Cardiac fibroblast (primary cell): ENCODE data around the gene GNAS.

Experiments used
- DNase-seq, 2 donors: peaks; one replicate each; pipeline versions ENCODE4 v3.0.0 to v3.0.0-alpha.2; 2010; ENCODE audit warnings: low read depth in 2 of 2
- H3K4me3 ChIP-seq, 2 donors: replicated peaks in 1 of 2; 1 replicate in 1 of 2; 2 replicates in 1 of 2; pipeline ENCODE4 v1.5.1; 2011; ENCODE audit warnings: low read depth in 2 of 2, low read length in 2 of 2, mild to moderate bottlenecking in 2 of 2, moderate library complexity in 1 of 2
- TF ChIP-seq, protein P1 (sequence below): IDR thresholded peaks from one replicate; pipeline ENCODE4 v1.5.1; 2011; ENCODE audit warnings: low read depth, mild to moderate bottlenecking, low read length, inconsistent platforms

The GNAS gene

GRCh38 chr20:58883241-58883691 is 30.8 kb downstream of the GNAS start:
- H3K4me3 ChIP-seq = no peak overlapping the region
- TF ChIP-seq, protein P1, sequence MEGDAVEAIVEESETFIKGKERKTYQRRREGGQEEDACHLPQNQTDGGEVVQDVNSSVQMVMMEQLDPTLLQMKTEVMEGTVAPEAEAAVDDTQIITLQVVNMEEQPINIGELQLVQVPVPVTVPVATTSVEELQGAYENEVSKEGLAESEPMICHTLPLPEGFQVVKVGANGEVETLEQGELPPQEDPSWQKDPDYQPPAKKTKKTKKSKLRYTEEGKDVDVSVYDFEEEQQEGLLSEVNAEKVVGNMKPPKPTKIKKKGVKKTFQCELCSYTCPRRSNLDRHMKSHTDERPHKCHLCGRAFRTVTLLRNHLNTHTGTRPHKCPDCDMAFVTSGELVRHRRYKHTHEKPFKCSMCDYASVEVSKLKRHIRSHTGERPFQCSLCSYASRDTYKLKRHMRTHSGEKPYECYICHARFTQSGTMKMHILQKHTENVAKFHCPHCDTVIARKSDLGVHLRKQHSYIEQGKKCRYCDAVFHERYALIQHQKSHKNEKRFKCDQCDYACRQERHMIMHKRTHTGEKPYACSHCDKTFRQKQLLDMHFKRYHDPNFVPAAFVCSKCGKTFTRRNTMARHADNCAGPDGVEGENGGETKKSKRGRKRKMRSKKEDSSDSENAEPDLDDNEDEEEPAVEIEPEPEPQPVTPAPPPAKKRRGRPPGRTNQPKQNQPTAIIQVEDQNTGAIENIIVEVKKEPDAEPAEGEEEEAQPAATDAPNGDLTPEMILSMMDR = no peak
- no peak for DNase-seq

DNA sequence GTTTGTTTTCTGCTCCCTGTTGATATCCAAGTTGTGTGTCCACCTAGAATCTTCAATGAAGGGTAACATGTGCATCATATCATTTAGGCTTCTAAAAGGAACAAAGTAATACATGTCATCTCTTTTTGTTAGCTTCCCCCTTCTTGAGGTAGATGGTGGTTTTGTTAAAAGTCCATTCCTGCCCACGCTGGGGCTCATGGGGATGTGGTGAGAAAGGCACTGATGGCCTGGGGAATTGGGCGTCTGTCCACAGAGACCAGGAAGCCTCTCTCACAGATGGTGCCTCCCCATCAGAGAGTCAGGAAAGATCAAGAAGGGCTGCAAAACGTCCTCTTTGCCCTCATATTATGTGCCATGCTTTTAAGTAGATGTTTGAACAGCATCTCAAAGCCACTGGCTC is 32.5 kb downstream of the GNAS start:
- DNase-seq = no peak
- TF ChIP-seq, protein P1 = no peak
- H3K4me3 ChIP-seq = no peak overlapping the region

DNA sequence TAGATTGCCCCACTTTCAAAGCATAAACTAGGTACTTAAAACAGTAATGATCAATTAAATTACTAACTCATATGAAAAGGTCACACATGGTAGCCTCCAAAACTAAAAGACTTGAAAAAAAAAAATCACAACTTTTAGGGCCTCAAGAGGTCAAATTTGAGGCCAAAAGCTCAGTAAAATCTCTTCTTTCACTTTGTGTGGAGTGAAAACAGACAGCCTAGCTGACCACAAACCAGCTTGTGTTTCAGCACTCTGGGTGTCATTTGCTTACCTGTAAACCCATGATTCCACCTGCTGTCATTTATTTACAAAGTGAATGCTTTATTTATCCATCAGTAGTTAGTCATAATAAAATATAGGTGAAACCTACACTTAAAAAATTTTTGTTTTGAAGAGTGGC is 34.0 kb downstream of the GNAS start:
- H3K4me3 ChIP-seq = no peak overlapping the region
- DNase-seq = no peak
- TF ChIP-seq, protein P1 = no peak

DNA sequence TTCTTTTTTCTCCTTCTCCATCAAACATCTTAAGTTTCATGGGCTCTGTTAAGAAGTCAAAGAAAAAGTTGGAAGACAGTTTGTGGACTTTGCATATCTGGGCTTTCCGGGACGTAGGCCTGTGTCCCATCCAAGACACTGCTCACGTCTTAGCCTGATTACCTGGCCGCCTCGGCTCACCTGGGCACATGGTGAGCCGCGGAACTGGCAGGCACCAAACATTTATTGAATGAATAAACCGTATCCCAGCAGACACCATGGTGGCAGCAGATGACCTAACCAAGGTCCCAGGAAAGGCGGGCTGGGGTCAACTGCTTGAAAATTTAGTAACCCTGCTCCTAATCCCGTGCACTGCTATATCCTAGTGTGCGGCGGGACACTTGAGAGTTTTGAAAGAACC is 35.6 kb downstream of the GNAS start:
- H3K4me3 ChIP-seq = peak overlapping the region; percentile 80 to 81
- TF ChIP-seq, protein P1 = no peak
- no peak for DNase-seq

DNA sequence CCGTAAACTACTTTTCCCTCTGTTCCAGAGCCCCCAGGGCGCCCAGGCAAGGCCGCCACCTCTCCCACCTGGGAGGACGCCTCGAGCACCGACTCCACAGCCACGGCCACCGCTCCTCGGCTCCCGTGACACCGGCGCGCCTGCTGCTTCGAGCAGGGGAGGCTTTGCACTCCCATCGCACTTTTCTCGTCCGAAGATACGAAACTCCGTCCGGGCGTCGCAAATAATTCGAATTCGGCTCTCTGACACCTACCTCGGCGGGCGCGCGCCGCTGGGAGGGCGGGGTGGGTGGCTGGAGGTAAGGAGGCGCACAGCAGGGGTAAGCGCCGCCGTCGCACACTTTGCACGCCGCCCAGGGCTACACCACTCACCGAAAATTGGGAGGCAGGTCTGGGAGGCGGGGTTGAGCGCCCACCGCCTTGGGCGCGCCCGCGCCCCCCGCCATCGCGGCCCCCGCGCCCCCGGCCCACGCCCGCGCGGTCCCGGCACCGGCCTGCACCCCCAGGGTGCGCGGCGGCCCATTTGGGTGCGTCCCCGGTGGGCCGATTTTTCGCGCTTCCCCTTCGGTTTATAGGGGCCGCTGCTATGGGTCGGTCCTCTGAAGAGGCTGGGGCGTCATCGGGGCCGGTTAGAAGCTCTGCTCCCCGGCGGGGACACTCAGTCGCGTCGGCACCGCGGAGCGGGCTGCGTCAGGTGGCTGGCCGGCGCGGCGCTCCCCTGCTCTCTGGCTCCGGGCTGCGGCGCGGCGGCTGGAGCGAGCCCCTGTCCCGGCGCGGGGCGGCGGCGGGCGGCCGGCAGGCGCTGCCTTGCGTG is 36.2 kb downstream of the GNAS start:
- peak; percentile 81 to 83 for DNase-seq
- peak overlapping the region; percentile 80 to 81 for H3K4me3 ChIP-seq
- TF ChIP-seq, protein P1 = no peak

DNA sequence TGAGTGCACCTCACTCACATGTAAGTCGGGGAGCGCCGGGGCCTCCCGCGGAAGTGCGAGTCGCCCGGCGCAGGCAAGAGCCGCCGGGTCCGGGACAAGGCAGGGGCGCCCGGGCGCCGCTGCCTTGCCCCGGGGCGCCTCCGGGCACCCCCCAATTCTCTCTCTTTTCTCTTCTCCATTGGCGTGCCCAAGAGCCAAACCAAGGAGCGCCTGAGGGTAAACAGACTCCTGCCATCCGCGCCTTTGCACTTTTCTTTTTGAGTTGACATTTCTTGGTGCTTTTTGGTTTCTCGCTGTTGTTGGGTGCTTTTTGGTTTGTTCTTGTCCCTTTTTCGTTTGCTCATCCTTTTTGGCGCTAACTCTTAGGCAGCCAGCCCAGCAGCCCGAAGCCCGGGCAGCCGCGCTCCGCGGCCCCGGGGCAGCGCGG is 36.8 kb downstream of the GNAS start:
- H3K4me3 ChIP-seq = peak overlapping the region; percentile 54 to 80
- TF ChIP-seq, protein P1 = no peak
- DNase-seq = peak in 1 of 2 donors; percentile 29
